HepG2 (cell line): ENCODE results near the gene ETFB. TPM values are rescaled to one million over a fixed set of nuclear protein-coding genes. Genes with fewer than 3 reads are reported as not detected.

Experiments
- CAMTA2 ChIP-seq: sonication (generic); formaldehyde crosslinking; IDR thresholded peaks from 2 replicates; pipeline ENCODE4 v1.4.0; 2020; ENCODE audit warnings: mild to moderate bottlenecking, missing genetic modification reagents, borderline replicate concordance
- DR1 ChIP-seq: sonication (generic); formaldehyde crosslinking; IDR thresholded peaks from 2 replicates; pipeline ENCODE4 v1.8.0; 2021; ENCODE audit warnings: mild to moderate bottlenecking, missing genetic modification reagents, inconsistent platforms
- EHMT2 ChIP-seq: fragments of 200-600 bp; sonication (generic); IDR thresholded peaks from 2 replicates; pipeline ENCODE4 v1.7.0; 2017; ENCODE audit warnings: antibody characterized with exemption, low read depth, low read length, borderline replicate concordance
- GZF1 ChIP-seq: sonication (generic); formaldehyde crosslinking; IDR thresholded peaks from 2 replicates; pipeline ENCODE4 v1.5.1; 2020; ENCODE audit warnings: mild to moderate bottlenecking, missing genetic modification reagents
- KDM2A ChIP-seq: sonication (generic); formaldehyde crosslinking; IDR thresholded peaks from 2 replicates; pipeline ENCODE4 v1.4.0; 2020; ENCODE audit warnings: low read depth, missing genetic modification reagents, borderline replicate concordance
- MTF1 ChIP-seq: sonication (generic); formaldehyde crosslinking; IDR thresholded peaks from 2 replicates; pipeline ENCODE4 v1.5.0; 2020; ENCODE audit warnings: missing genetic modification reagents
- NFATC3 ChIP-seq: sonication (generic); formaldehyde crosslinking; IDR thresholded peaks from 2 replicates; pipeline ENCODE4 v1.5.1; 2020; ENCODE audit warnings: mild to moderate bottlenecking, missing genetic modification reagents
- SOX13 ChIP-seq, 3 experiments: fragments of 450-650 bp in 1 of 3; sonication (generic) in 1 of 3; formaldehyde crosslinking in 1 of 3; IDR thresholded peaks in 2 of 3; conservative IDR thresholded peaks in 1 of 3; 2 replicates each; pipeline versions ENCODE4 v1.5.0 to v1.6.1; 2016 to 2020; ENCODE audit warnings: antibody characterized with exemption in 1 of 3, mild to moderate bottlenecking in 1 of 3, missing compliant biosample characterization in 1 of 3, missing genetic modification reagents in 1 of 3, moderate library complexity in 1 of 3
- SOX5 ChIP-seq: IDR thresholded peaks from 2 replicates; pipeline ENCODE4 v1.6.1; 2016; ENCODE audit warnings: borderline replicate concordance
- SUZ12 ChIP-seq: fragments of 150-350 bp; IDR thresholded peaks from 2 replicates; pipeline ENCODE4 v1.6.1; 2014; ENCODE audit warnings: low read depth, low read length
- THYN1 ChIP-seq: sonication (generic); formaldehyde crosslinking; IDR thresholded peaks from 2 replicates; pipeline ENCODE4 v1.8.1; 2023; ENCODE audit warnings: low read depth, mild to moderate bottlenecking, moderate library complexity, missing genetic modification reagents, borderline replicate concordance
- ZBTB8A ChIP-seq: sonication (generic); formaldehyde crosslinking; IDR thresholded peaks from 2 replicates; pipeline ENCODE4 v1.4.0; 2020; ENCODE audit warnings: mild to moderate bottlenecking, low read depth, missing genetic modification reagents, borderline replicate concordance
- ZNF12 ChIP-seq: sonication (generic); formaldehyde crosslinking; IDR thresholded peaks from 2 replicates; pipeline ENCODE4 v1.5.0; 2020; ENCODE audit warnings: missing genetic modification reagents
- ZNF558 ChIP-seq: sonication (generic); formaldehyde crosslinking; IDR thresholded peaks from 2 replicates; pipeline ENCODE4 v1.9.0; 2022; ENCODE audit warnings: mild to moderate bottlenecking, missing genetic modification reagents, borderline replicate concordance
- ZNF562 ChIP-seq: sonication (generic); formaldehyde crosslinking; IDR thresholded peaks from 2 replicates; pipeline ENCODE4 v1.8.0; 2022; ENCODE audit warnings: missing genetic modification reagents, borderline replicate concordance
- ZNF761 ChIP-seq: sonication (generic); formaldehyde crosslinking; conservative IDR thresholded peaks from 2 replicates; pipeline ENCODE4 v1.4.0; 2020; ENCODE audit warnings: mild to moderate bottlenecking, missing genetic modification reagents
- ZSCAN31 ChIP-seq: sonication (generic); formaldehyde crosslinking; IDR thresholded peaks from 2 replicates; pipeline ENCODE4 v1.5.0; 2020; ENCODE audit warnings: low read depth, mild to moderate bottlenecking, missing genetic modification reagents
- ZSCAN5A ChIP-seq: sonication (generic); formaldehyde crosslinking; IDR thresholded peaks from 2 replicates; pipeline ENCODE4 v1.8.0; 2022; ENCODE audit warnings: mild to moderate bottlenecking, missing genetic modification reagents, borderline replicate concordance
- polyA plus RNA-seq, 8 experiments: library from polyadenylated mRNA; depleted of rRNA in 3 of 8; stranded (reverse) in 7 of 8; unstranded in 1 of 8; fragments of >200 nt; fragmentation: Illumina TruSeq in 4 of 8; extraction: Trizol in 4 of 8; gene quantifications; 2 replicates each; pipeline versions ENCODE4 v1.2.1 to v1.2.3, GENCODE V29; 2011 to 2016; ENCODE audit warnings: low read depth in 4 of 8, missing spikeins in 1 of 8, mixed read lengths in 1 of 8; ENCODE audit not compliant: insufficient read depth in 1 of 8
- total RNA-seq, 5 experiments: library from RNA; depleted of rRNA; stranded (reverse); fragments of >200 nt; fragmentation: Illumina TruSeq; extraction: Trizol; gene quantifications; 2 replicates each; pipeline ENCODE4 v1.2.3, GENCODE V29; 2016; ENCODE audit warnings: low read depth in 1 of 5
- TF ChIP-seq, protein P1 (sequence below): sonication (generic); formaldehyde crosslinking; IDR thresholded peaks from 2 replicates; pipeline ENCODE4 v1.5.1; 2020; ENCODE audit warnings: missing genetic modification reagents, mild to moderate bottlenecking, borderline replicate concordance
- TF ChIP-seq, protein P2 (sequence below): sonication (generic); formaldehyde crosslinking; conservative IDR thresholded peaks from 2 replicates; pipeline ENCODE4 v1.5.0; 2020; ENCODE audit warnings: missing genetic modification reagents
- TF ChIP-seq, protein P3 (sequence below), 2 experiments: fragments of 450-650 bp in 1 of 2; sonication (generic) in 1 of 2; formaldehyde crosslinking; IDR thresholded peaks; 2 replicates each; pipeline versions ENCODE4 v1.5.0 to v1.8.0; 2020 to 2022; ENCODE audit warnings: mild to moderate bottlenecking in 1 of 2, missing genetic modification reagents in 1 of 2
- TF ChIP-seq, protein P4 (sequence below): sonication (generic); formaldehyde crosslinking; IDR thresholded peaks from 2 replicates; pipeline ENCODE4 v1.5.0; 2020; ENCODE audit warnings: missing genetic modification reagents, mild to moderate bottlenecking, borderline replicate concordance

ETFB gene
- total and polyA plus RNA-seq, 2 of the 13 experiments (the other 11 are each of a cell fraction or from before 2014, with no cell fraction given), result 678 to 1,314 TPM

DNA sequence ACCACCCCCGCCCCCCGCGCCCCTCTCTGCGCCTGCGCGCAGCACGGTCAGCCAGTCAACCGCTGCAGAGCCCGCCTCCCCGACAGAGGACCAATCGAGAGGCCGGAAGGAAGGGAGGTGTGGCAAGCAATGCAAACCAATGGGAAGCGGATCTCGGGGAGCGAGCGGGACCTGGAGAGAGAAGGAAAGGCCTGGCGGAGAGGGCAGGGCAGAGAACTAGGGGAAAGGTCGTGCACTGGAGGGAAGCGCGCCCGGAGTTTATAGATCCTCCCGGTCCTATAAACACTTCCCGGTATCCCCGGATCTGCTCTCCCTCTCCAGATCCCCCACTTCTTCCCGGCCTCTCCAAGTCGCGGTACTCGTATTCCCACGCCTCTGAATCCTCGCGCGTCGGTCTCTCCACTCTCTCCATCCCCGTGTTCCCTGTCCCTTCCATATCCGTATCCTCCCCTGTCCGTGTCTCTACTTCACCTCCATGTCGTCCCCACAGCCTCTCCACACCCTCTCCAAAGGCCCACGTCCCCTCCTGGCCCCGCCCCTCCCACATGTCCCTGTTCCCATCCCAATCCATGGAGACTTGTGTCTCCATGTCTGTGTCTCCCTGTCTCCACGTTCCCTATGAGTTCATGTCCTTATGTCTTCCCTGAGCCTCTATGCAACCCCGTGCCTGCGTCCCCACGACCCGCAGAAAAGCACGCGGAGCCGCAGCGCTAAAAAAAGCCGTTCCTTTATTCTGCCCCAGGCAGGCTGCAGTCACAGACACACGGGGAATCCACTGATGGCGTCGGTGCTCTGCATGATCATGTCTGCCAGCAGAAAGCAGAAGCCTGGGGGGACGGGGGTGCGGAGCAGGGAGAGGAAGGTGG lies 434 bp upstream of the ETFB start (continued):
- TF ChIP-seq NFATC3 (CRISPR knock-in tag) (no peak), CAMTA2 (CRISPR knock-in tag) (0 out of 2 replicates have a peak, but pooled peaks have one; percentile 88), ZSCAN5A (CRISPR knock-in tag) (peak; percentile 89), SUZ12 (no peak), ZNF12 (CRISPR knock-in tag) (no peak), ZSCAN31 (CRISPR knock-in tag) (0 out of 2 replicates have a peak, but pooled peaks have one; percentile 40), THYN1 (CRISPR knock-in tag) (no peak), EHMT2 (no peak), ZBTB8A (CRISPR knock-in tag) (no peak), ZNF761 (no peak; the same call in 1 of the 2 replicates), DR1 (CRISPR knock-in tag) (no peak; the same call in 1 of the 2 replicates), MTF1 (CRISPR knock-in tag) (no peak), KDM2A (no peak), SOX13 (IDR thresholded peaks at IDR 0.05) (no peak), SOX13 (CRISPR knock-in tag; conservative IDR thresholded peaks at IDR 0.05 in 1 of 2, IDR thresholded peaks at IDR 0.05 in 1 of 2) (peak; percentile 6 to 84; a peak in 1 of 4 replicates), ZNF558 (CRISPR knock-in tag) (no peak), SOX5 (CRISPR knock-in tag) (no peak), GZF1 (CRISPR knock-in tag) (no peak), ZNF562 (CRISPR knock-in tag) (no peak)
- TF ChIP-seq, protein P1, sequence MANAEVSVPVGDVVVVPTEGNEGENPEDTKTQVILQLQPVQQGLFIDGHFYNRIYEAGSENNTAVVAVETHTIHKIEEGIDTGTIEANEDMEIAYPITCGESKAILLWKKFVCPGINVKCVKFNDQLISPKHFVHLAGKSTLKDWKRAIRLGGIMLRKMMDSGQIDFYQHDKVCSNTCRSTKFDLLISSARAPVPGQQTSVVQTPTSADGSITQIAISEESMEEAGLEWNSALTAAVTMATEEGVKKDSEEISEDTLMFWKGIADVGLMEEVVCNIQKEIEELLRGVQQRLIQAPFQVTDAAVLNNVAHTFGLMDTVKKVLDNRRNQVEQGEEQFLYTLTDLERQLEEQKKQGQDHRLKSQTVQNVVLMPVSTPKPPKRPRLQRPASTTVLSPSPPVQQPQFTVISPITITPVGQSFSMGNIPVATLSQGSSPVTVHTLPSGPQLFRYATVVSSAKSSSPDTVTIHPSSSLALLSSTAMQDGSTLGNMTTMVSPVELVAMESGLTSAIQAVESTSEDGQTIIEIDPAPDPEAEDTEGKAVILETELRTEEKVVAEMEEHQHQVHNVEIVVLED (CRISPR knock-in tag), result no peak
- TF ChIP-seq, protein P2, sequence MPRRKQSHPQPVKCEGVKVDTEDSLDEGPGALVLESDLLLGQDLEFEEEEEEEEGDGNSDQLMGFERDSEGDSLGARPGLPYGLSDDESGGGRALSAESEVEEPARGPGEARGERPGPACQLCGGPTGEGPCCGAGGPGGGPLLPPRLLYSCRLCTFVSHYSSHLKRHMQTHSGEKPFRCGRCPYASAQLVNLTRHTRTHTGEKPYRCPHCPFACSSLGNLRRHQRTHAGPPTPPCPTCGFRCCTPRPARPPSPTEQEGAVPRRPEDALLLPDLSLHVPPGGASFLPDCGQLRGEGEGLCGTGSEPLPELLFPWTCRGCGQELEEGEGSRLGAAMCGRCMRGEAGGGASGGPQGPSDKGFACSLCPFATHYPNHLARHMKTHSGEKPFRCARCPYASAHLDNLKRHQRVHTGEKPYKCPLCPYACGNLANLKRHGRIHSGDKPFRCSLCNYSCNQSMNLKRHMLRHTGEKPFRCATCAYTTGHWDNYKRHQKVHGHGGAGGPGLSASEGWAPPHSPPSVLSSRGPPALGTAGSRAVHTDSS (CRISPR knock-in tag), result no peak
- TF ChIP-seq, protein P3, sequence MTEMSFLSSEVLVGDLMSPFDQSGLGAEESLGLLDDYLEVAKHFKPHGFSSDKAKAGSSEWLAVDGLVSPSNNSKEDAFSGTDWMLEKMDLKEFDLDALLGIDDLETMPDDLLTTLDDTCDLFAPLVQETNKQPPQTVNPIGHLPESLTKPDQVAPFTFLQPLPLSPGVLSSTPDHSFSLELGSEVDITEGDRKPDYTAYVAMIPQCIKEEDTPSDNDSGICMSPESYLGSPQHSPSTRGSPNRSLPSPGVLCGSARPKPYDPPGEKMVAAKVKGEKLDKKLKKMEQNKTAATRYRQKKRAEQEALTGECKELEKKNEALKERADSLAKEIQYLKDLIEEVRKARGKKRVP (CRISPR knock-in tag; IDR thresholded peaks at IDR 0.05), result peak in 1 of 2 experiments; percentile 42; a peak in 1 of 4 replicates
- TF ChIP-seq, protein P4, sequence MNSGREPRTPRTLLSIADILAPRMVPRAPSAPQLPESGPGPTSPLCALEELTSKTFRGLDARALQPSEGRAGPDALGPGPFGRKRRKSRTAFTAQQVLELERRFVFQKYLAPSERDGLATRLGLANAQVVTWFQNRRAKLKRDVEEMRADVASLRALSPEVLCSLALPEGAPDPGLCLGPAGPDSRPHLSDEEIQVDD, result no peak
